ENCODE results near the gene VEGFA. TPM values are rescaled to one million over a fixed set of nuclear protein-coding genes. Genes with fewer than 3 reads are reported as not detected.

Gene VEGFA
- total RNA-seq, 1 donor from 2014 or later: 136 TPM

- peaks cover 4% of the 10 kb centered on the region for H3K27me3 Mint-ChIP-seq
- no peaks in the 10 kb centered on the region for H3K9me3 Mint-ChIP-seq
- no peak overlapping the region for H3K27ac Mint-ChIP-seq
- no peak overlapping the region for H3K4me3 Mint-ChIP-seq
- DNase-seq (ENCODE audit: extremely low spot score, unreplicated experiment): no peak
- peaks cover 41% of the 10 kb centered on the region for H3K4me1 Mint-ChIP-seq (ENCODE audit: unreplicated experiment)
- TF ChIP-seq CTCF (conservative IDR thresholded peaks at IDR 0.05): no peak
- no peaks in the 10 kb centered on the region for H3K36me3 Mint-ChIP-seq
These were observed 22.2 kb upstream of the VEGFA start for GRCh38 chr6:43747784-43748183.

- Mint-ChIP-seq H3K4me1 (ENCODE audit: unreplicated experiment) (peaks cover 32% of the 10 kb centered on the region), H3K27me3 (peaks cover 5% of the 10 kb centered on the region), H3K27ac (no peak overlapping the region), H3K4me3 (no peak overlapping the region), H3K9me3 (no peaks in the 10 kb centered on the region), H3K36me3 (no peaks in the 10 kb centered on the region)
- TF ChIP-seq CTCF (conservative IDR thresholded peaks at IDR 0.05): no peak
- no peak for DNase-seq (ENCODE audit: extremely low spot score, unreplicated experiment)
These were observed 21.2 kb upstream of the VEGFA start for GRCh38 chr6:43748765-43749164.

- H3K4me1 Mint-ChIP-seq (ENCODE audit: unreplicated experiment): peaks cover 25% of the 10 kb centered on the region
- TF ChIP-seq CTCF (conservative IDR thresholded peaks at IDR 0.05): no peak
- DNase-seq (ENCODE audit: extremely low spot score, unreplicated experiment): no peak
- H3K27ac Mint-ChIP-seq: no peak overlapping the region
- no peaks in the 10 kb centered on the region for H3K9me3 Mint-ChIP-seq
- H3K4me3 Mint-ChIP-seq: no peak overlapping the region
- H3K27me3 Mint-ChIP-seq: peaks cover 7% of the 10 kb centered on the region
- no peaks in the 10 kb centered on the region for H3K36me3 Mint-ChIP-seq
These were observed 20.6 kb upstream of the VEGFA start for GRCh38 chr6:43749461-43749860.

GRCh38 chr6:43750622-43751021, 19.4 kb upstream of the VEGFA start:
- no peak for TF ChIP-seq CTCF (conservative IDR thresholded peaks at IDR 0.05)
- peaks cover 16% of the 10 kb centered on the region for H3K4me1 Mint-ChIP-seq (ENCODE audit: unreplicated experiment)
- DNase-seq (ENCODE audit: extremely low spot score, unreplicated experiment): no peak
- H3K9me3 Mint-ChIP-seq: no peaks in the 10 kb centered on the region
- no peak overlapping the region for H3K27ac Mint-ChIP-seq
- H3K27me3 Mint-ChIP-seq: peaks cover 10% of the 10 kb centered on the region
- H3K4me3 Mint-ChIP-seq: no peak overlapping the region
- H3K36me3 Mint-ChIP-seq: no peaks in the 10 kb centered on the region

- H3K36me3 Mint-ChIP-seq: no peaks in the 10 kb centered on the region
- no peak for TF ChIP-seq CTCF (conservative IDR thresholded peaks at IDR 0.05)
- no peak overlapping the region for H3K4me3 Mint-ChIP-seq
- no peaks in the 10 kb centered on the region for H3K9me3 Mint-ChIP-seq
- no peaks in the 10 kb centered on the region for H3K4me1 Mint-ChIP-seq (ENCODE audit: unreplicated experiment)
- DNase-seq (ENCODE audit: extremely low spot score, unreplicated experiment): no peak
- H3K27ac Mint-ChIP-seq: no peak overlapping the region
- peaks cover 5% of the 10 kb centered on the region for H3K27me3 Mint-ChIP-seq
These were observed 16.3 kb upstream of the VEGFA start for GRCh38 chr6:43753570-43754183.

Data from type B pancreatic cell (in vitro differentiated cells).